Uterus (tissue), 4 donors: ENCODE measurements around the gene RPL19. TPM values are rescaled to one million over a fixed set of nuclear protein-coding genes. Genes with fewer than 3 reads are reported as not detected.

Experiments used
- DNase-seq, 2 donors: peaks; one replicate each; pipeline ENCODE4 v3.0.0-alpha.2; 2019 to 2020
- H3K27ac ChIP-seq, 2 donors: fragments of 200-600 bp; sonication (generic); 1 replicate in 1 of 2; 2 replicates in 1 of 2; pipeline ENCODE4 v1.5.1; 2016 to 2018
- H3K27me3 ChIP-seq, 2 donors: fragments of 200-600 bp; sonication (generic); one replicate each; pipeline ENCODE4 v1.5.1; 2018 to 2019; ENCODE audit warnings: control low read depth in 1 of 2
- H3K36me3 ChIP-seq, 2 donors: fragments of 200-600 bp; sonication (generic); one replicate each; pipeline ENCODE4 v1.5.1; 2019; ENCODE audit warnings: control low read depth in 1 of 2
- H3K4me1 ChIP-seq, 2 donors: fragments of 200-600 bp; sonication (generic); one replicate each; pipeline ENCODE4 v1.5.1; 2018 to 2019; ENCODE audit warnings: control low read depth in 1 of 2
- H3K4me3 ChIP-seq, 2 donors: fragments of 200-600 bp; sonication (generic); 1 replicate in 1 of 2; 2 replicates in 1 of 2; pipeline ENCODE4 v1.5.1; 2018 to 2019; ENCODE audit warnings: mild to moderate bottlenecking in 1 of 2
- H3K9me3 ChIP-seq, 2 donors: fragments of 200-600 bp; sonication (generic); one replicate each; pipeline ENCODE4 v1.5.1; 2019; ENCODE audit warnings: control low read depth in 1 of 2
- CTCF ChIP-seq, 4 experiments: fragments of 200-600 bp in 2 of 4; fragments of 450-650 bp in 2 of 4; sonication (generic) in 2 of 4; IDR thresholded peaks; one replicate each; pipeline ENCODE4 v1.5.1; 2016 to 2019; ENCODE audit warnings: antibody characterized with exemption in 4 of 4, mild to moderate bottlenecking in 2 of 4, moderate library complexity in 1 of 4
- POLR2A ChIP-seq, 2 donors: fragments of 450-650 bp; IDR thresholded peaks; one replicate each; pipeline ENCODE4 v1.6.1; 2016; ENCODE audit warnings: antibody characterized with exemption in 2 of 2, mild to moderate bottlenecking in 1 of 2, moderate library complexity in 1 of 2
- intact Hi-C: fragments of 100-400 bp; cut with DNase I; formaldehyde crosslinking; loops from one replicate; pipeline ENCODE4 v1.15.1; 2023; ENCODE audit warnings: low total_unique reads
- total RNA-seq, 4 donors: library from RNA; depleted of rRNA in 3 of 4; stranded (reverse); fragments of >200 nt in 3 of 4; gene quantifications; one replicate each; pipeline versions ENCODE4 v1.1.0 to v1.2.4, GENCODE V29; 2014 to 2023
- donor health status: DM: yes; HTN: yes; CAD: no.

The RPL19 gene
- total RNA-seq, 4 donors from 2014 or later, result 1,469 to 5,936 (median 3,528) TPM

DNA sequence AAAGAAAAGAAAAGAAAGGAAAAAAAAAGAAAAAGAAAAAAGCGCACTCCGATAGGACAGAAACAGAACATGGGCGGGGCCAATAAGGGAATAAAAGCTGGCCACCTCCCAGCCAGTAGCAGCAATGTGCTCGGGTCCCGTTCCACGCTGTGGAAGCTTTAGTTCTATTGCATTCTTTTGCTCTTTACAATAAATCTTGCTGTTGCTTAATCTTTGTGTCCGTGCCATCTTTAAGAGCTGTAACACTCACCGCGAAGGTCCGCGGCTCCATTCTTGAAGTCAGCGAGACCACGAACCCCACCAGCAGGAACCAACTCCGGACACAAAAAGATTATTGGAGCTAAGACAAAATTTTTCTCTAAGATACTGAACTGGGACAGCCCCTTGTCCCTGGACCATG is 31.0 kb upstream of the RPL19 start:
- intact Hi-C loops, result no loop called here
- no peak overlapping the region for H3K4me3 ChIP-seq
- no peaks in the 10 kb centered on the region for H3K27me3 ChIP-seq
- H3K27ac ChIP-seq, result no peak overlapping the region
- no peaks in the 10 kb centered on the region for H3K4me1 ChIP-seq
- no peaks in the 10 kb centered on the region for H3K9me3 ChIP-seq
- H3K36me3 ChIP-seq, result no peaks in the 10 kb centered on the region
- TF ChIP-seq POLR2A (IDR thresholded peaks at IDR 0.05), result no peak
- TF ChIP-seq CTCF (IDR thresholded peaks at IDR 0.05), result no peak
- DNase-seq, result no peak

- intact Hi-C loops, result no loop called here
- no peak for DNase-seq
- no peaks in the 10 kb centered on the region for H3K9me3 ChIP-seq
- H3K36me3 ChIP-seq, result no peaks in the 10 kb centered on the region
- TF ChIP-seq CTCF (IDR thresholded peaks at IDR 0.05) (no peak), POLR2A (IDR thresholded peaks at IDR 0.05) (no peak)
- no peak overlapping the region for H3K27ac ChIP-seq
- no peak overlapping the region for H3K4me3 ChIP-seq
- no peaks in the 10 kb centered on the region for H3K4me1 ChIP-seq
- no peaks in the 10 kb centered on the region for H3K27me3 ChIP-seq
These were observed 30.6 kb upstream of the RPL19 start for GRCh38 chr17:39169518-39169917.

- no peaks in the 10 kb centered on the region for H3K9me3 ChIP-seq
- H3K27ac ChIP-seq, result no peak overlapping the region
- no peak overlapping the region for H3K4me3 ChIP-seq
- intact Hi-C loops, result no loop called here
- H3K4me1 ChIP-seq, result no peaks in the 10 kb centered on the region
- no peak for DNase-seq
- H3K36me3 ChIP-seq, result no peaks in the 10 kb centered on the region
- H3K27me3 ChIP-seq, result no peaks in the 10 kb centered on the region
- TF ChIP-seq POLR2A (IDR thresholded peaks at IDR 0.05), result no peak
- TF ChIP-seq CTCF (IDR thresholded peaks at IDR 0.05), result no peak
These were observed 30.0 kb upstream of the RPL19 start for GRCh38 chr17:39170109-39170508.

GRCh38 chr17:39170558-39170957 is 29.5 kb upstream of the RPL19 start:
- TF ChIP-seq POLR2A (IDR thresholded peaks at IDR 0.05), result no peak
- no peak for TF ChIP-seq CTCF (IDR thresholded peaks at IDR 0.05)
- Histone ChIP-seq H3K36me3 (no peaks in the 10 kb centered on the region), H3K9me3 (no peaks in the 10 kb centered on the region), H3K27ac (no peak overlapping the region), H3K4me1 (no peaks in the 10 kb centered on the region), H3K27me3 (no peaks in the 10 kb centered on the region), H3K4me3 (no peak overlapping the region)
- DNase-seq, result no peak
- intact Hi-C loops, result no loop called here

- intact Hi-C loops, result no loop called here
- H3K36me3 ChIP-seq, result no peaks in the 10 kb centered on the region
- no peak overlapping the region for H3K4me3 ChIP-seq
- no peaks in the 10 kb centered on the region for H3K9me3 ChIP-seq
- no peaks in the 10 kb centered on the region for H3K4me1 ChIP-seq
- no peaks in the 10 kb centered on the region for H3K27me3 ChIP-seq
- DNase-seq, result no peak
- H3K27ac ChIP-seq, result no peak overlapping the region
- TF ChIP-seq POLR2A (IDR thresholded peaks at IDR 0.05) (no peak), CTCF (IDR thresholded peaks at IDR 0.05) (no peak)
These were observed 28.1 kb upstream of the RPL19 start for GRCh38 chr17:39171933-39172332.
